Measurements from ENCODE around the gene JAM2.

- TF ChIP-seq CTCF (IDR thresholded peaks at IDR 0.05; ENCODE audit: low read length) (no peak), EZH2 (IDR thresholded peaks at IDR 0.05; ENCODE audit: borderline replicate concordance, low read length) (no peak)
Measured at GRCh38 chr21:25760061-25760460, 121.0 kb downstream of the JAM2 start.

Data from OCI-LY1 (cell line).